NCI-H526 (cell line): ENCODE data around the gene SORT1.
"Not testable (repeated sequence)": the region's sequence is repeated elsewhere in the genome, so short reads cannot be mapped to it uniquely, and the experiment has no call there.

ENCODE experiments used
- DNase-seq, 2 experiments: peaks; one replicate each; lab custom pipeline; 2025; lab: John Stamatoyannopoulos, UW

SORT1 gene

DNA sequence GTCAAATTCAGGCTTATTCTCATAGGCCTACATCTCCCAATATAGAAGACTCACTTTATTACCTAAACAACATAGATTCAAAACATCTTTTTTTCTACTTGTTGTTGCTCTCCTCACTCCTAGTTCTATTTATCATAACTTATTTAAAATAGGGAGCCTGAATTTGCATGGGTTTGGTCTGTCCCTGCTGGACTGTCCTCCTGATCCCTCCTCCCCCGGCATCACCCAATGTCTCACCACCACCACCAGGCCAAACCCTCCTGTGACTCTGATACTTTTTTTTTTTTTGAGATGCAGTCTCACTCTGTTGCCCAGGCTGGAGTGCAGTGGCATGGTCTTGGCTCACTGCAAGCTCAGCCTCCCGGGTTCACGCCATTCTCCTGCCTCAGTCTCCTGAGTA lies 59.1 kb downstream of the SORT1 start:
- no peak for DNase-seq

DNA sequence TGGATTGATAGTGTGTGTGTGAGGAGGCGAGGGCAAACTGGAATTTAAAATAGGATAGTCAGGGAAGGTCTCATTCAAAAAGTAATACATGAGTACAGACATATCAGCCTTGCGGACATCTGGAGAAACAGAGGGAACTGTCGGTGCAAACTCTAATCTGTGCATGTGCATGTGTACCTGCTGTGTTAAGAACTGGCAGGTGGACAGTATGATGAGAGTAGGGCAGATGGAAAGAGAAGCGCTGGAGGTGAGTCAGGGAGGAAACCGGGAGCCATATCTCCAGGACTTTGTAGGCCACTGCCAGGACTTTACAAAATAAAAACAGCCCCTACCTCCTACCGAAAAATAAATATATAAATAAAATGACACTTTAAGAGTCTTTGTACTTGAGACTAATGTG lies 59.6 kb downstream of the SORT1 start:
- DNase-seq, result no peak

DNA sequence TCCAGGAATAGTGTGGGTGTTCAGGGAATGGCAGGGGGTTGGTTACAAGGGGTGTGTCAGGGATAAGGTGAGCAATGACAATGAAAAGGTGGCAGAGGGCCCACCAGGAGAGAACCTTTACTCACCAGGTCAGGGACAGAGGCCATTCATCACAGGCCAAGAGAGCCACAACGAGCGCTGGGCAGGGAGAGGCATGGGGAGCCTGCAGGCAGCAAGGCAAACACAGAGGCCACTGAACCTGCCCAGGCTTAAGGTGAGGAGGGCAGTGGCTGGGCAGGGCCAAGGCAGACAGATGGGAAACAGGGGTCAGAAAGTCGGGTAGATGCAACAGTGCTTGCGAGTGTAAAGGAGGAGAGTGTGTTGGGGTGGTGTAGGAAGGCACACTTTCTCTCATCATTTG lies 62.6 kb downstream of the SORT1 start:
- no peak for DNase-seq

DNA sequence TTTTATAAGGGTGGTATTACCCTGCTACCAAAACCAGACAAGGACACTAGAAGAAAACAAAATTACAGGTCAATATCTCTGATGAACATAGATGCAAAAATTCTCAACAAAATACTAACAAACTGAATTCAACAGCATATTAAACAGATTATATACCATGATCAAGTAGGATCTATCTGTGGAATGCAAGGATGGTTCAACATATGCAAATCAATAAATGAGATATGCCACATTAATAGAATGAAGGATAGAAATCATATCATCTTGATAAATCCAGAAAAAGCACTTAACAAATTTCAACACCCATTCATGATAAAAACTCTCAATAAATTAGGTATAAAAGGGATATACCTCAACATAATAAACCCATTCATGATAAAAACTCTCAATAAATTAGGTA lies 66.6 kb downstream of the SORT1 start:
- DNase-seq, result peak in 1 of 2 experiments; percentile 14

DNA sequence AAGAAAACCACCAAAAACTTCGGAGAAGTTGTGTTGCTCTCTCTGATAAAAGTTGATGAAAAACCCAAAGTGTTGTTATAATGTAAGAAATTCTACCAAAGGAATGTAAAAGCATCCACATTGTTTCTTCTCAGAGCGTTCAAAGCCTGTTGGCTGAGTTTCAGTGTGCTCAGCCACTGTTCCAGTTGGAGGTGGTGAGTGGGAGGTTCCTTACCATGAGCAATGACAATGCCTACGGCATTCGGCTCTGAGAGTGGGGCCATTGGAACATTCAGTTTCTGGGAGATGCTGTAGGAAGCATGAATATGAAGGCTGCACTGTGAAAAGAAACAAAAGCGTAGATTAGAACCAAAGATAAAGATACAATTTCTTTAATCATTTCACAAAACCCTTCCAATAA lies 70.4 kb downstream of the SORT1 start:
- no peak for DNase-seq

DNA sequence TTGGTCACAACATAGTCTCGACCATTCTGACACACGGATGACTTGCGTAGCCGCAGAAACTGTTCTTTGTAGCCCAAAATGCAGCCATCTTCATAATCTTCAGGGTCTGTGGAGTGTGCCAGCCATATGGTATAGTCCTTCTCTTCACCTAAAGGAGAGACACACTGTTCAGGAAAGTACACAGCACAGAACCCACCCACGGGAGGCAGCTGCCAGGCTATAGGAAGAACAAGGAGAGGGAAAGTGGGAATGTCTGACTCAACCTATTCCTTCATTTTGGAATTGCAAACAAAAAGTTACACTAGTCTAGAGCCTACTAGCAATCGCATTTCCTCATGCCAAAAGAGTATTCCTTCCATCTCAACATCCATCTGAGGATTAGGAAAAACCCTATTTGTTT lies 74.7 kb downstream of the SORT1 start:
- DNase-seq, result no peak

DNA sequence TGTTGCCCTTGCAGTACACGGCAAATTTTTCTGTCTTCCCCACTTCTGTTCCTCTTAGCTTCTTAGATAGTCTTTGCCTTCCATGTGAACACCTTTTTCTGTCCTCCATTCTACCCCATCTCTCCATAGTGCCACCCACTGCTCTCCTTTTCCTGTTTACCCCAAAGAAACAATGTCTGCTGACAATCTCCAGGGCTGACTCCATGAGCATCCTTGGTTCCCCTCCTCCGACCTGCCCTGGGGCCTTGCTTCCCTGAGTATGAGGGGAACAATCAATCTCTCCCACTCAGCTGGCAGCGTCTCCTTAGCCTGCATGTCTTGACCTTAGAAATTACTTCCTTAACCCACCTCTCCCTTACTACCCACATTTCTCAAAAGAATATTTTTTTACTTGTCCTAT lies 78.6 kb downstream of the SORT1 start:
- DNase-seq, result no peak

DNA sequence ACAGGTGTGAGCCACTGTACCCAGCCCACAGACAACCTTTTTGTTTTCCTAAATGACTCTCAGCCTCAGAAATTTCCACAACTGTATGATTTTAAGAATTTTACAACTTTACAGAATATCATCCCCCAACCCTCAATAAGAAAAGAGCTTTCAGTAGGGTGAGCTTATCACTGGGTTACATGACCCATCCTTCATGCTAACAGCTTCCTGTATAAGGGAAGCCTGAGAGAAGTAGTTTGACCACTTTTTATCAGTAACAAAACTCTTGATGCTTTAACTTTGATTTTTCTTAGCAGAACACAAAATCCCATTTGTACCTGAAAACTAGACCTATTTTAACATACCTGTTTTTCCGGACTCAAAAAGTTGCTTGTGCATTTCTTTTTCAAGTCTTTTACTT lies 81.2 kb downstream of the SORT1 start:
- no peak for DNase-seq

DNA sequence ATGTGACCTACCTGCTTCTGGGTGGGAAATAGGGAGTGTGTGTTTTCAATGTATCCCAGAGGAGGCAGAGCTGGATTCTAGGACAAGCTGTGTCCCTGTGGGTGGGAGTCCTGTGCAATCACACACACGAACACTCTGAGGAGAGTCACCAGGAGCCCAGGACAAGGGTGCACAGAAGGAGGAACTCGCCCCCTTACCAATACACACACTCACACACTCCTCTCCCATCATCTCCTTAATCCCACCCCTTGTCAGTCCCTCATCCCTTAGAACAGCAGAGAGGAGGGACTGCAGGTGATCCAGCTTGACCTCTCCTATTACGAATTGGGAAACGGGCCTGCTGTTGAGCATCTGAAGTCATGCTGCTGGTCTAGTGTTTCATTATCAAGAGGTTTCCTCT lies 82.4 kb downstream of the SORT1 start:
- no peak for DNase-seq

DNA sequence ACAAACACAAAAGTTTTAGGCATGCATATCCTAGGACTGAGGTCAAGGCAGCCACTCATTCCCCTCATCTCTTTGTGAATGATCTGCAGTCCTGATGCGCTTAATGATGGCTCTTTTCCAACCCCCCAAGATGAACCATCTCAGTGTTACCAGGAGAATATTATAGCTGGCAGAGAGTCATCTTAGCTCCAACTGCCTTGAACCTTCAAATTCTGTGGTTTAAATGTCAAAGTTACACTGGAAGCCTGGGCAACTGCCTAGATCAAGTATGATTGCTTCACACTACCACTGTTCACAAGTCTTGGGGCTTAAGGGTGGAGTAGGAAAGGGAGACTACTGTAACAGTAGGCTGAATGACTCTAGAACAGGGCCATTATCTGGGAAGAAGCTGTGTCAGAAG lies 82.9 kb downstream of the SORT1 start:
- no peak for DNase-seq

DNA sequence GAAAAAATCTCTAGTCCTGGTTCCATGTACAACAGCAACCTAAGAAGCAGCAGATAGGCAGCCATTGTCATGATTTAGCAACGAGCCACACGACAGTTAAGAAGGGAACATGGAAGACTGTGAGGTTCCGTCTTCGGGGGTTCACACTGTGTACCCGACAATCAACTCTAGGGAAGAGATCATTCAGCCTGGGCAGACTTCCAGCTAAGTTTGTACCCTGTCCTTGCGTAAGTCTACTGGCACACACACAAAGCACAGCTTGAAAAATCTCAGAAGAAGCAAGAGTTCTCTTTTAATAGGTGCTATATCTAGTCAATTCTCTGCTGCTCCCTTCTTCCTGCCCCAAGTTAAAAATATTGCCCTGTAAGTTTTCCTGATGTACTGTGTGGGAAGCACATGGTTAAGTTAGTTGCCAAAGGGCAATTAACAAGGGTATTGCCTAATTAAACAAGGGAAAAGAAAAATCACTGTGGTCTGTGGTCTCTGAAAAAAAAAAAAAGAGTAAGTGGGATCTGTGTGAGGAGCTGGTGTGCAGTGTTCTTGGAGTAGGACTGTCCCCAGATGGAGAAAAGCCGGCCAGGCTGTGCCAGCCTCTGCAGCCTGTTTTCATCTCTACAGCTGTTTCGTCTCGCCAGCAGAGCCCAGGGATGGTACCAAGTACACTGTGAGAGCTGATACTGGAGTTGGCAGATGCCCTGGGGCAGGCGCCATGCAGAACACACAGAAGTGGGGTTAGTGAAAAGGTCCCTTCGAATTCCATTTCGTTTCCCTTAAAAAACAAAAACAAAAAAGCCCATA lies 84.5 kb downstream of the SORT1 start:
- DNase-seq, result no peak

DNA sequence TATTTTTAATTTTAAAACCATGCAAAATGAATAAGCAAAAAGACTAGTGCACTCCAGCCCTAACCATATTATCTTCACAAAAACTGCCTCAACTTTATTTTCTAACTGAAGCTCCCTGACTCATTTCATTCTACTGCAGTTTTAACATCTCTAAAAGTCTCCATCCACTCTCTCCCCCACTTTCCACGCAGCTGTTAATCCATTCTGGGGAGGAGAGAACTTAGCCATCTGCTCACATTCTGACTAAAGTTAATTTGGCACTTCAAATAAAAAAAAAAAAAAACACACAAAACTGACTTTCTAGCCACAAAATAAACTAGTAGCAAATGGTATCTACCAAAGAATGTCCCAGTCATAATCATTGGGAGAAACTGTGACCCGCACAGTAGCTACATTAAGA lies 85.5 kb downstream of the SORT1 start:
- DNase-seq, result no peak

DNA sequence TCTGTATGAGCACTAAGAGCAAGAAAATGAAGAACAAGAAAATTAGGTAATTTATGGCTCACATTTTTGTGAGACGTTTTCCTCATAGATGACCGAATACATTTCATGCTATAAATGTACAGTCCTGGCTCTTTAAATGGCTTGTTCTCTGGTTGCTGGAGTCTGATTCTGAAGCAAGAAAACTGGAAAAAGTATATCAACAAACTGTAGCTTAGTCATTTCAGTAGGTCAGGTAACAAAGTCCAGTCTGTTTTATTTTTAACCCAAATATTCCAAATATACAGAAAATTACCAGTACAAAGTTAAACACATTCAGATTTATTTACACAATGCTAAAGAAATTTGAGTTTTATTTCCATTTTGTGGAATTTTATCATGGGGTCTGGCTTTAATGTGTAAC lies 88.4 kb downstream of the SORT1 start:
- no peak for DNase-seq

DNA sequence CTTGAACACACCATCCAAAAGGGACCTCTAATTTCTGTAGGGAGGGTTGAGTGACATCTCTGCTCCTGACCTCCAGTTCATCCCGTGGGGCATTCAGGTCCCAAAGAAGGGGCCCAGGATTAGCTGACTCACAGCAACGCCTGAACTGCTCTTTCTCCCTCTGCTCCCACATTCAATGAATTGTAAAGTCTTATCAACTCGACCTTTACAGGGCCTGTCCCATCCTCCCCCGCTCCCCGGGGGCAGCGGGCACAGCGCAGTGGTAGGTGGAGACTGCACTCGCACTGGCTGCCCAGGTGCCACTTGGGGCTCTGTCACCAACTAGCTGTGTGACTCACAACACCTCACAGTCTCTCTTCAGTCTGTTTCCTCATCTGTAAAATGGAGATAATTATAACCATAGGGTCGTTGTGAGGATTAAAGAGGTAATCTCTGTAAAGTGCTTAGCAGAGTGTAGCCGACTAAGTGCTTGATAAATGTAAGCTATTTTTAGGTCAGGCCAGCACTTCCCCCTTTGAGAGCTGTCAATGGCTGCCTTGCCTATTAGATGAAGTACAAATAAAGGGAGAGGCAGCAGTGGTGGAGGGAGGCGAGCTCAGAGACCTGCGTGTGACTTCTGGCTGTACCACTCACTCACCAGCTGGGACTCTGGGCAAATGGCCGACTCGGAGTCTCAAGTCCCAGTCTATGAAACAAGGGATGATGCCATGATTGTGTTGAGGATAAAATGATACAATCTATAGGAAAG lies 90.3 kb downstream of the SORT1 start:
- no peak for DNase-seq

DNA sequence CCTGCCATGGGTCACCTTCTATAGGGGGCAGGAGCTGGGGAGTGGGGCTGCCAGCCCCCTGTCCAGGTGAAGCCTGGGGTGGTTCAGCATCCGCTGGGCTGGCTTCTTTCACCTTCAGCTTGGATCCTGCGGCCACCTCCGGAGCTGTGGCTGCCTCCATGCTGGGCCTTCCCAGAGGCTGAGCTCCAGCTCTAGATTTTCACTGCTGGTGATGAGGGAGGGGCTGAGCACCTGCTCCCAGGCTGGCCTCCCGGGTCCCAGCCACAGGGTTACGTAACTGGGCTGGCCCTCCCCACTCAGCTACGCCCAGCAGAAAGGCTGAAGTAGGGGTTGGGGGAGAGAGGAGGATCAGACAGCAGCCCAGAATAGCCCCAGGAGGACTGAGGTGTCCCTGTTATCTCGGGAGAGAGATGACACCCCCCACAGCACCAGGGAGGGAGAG lies 90.9 kb downstream of the SORT1 start, which contains the start of gene MYBPHL:
Gene MYBPHL, minus strand, starts transcription at position 180 of the 442 bp plus-strand sequence. Its CDS starts 20 bp downstream, at position 160.
- DNase-seq, result no peak

DNA sequence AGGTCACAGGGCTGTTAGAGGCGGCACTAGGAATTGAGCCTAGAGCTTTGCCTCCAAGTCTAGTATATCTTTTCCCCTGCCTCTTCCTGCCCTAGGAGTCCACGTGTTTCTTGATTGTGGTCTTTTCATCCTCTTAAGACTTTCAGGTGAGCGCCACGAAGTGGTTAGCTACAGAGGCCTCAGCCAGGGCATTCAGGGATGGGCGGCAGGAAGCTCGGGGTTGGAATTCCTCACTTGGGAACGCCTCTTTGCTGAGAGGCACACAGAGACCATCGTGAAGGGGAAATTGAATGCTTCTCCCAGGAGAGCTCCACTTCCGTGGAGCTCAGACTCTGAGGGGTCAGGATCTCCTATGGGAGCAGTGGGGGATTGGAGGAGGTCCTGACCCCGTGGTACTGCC lies 91.7 kb downstream of the SORT1 start:
- not testable (repeated sequence) for DNase-seq

DNA sequence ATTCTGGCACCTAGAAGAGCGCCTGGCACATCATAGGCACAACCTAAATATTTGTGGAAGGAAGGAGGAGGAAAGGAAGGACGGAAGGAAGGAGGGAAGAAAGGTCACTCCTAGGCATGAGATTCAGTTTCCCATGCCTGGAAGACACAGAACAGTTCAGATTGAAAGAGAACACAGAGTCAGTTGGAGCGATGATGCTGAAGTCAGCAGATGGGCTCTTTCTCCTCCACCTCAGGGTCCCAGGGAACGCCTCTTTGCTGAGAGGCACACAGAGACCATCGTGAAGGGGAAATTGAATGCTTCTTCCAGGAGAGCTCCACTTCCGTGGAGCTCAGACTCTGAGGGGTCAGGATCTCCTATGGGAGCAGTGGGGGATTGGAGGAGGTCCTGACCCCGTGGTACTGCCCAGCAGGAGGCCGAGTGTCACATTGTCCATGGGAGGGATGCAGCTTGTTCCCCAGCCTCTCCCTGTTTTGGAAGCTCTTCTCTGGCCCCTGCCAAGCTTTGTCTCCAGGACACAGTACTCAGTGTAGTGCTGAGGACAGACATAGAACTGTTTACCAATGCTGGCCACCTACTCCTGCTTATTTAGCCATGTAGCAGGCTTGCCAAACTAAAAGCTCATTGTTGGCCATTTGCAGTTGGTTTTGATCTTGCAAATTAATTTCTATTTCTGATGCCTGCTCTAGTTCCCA lies 93.3 kb downstream of the SORT1 start:
- no peak for DNase-seq

DNA sequence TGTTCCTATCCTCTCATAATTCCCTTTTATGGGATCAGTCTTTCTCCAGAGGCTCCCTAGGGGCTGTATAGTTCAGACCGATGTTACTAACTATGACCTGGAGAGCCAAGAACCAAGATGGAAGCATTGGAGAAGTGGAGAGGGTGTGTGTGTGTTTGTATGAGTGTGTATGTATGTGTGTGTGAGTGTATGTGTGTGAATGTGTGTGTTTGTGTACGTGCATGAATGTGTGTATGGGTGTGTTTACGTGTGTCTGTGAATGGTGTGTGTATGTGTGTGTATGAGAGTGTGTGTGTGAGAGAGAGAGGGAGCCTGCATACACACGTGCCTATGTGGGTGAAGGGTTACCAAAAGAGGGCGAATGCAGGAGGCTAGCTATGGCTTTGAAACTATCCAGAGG lies 95.8 kb downstream of the SORT1 start:
- no peak for DNase-seq

DNA sequence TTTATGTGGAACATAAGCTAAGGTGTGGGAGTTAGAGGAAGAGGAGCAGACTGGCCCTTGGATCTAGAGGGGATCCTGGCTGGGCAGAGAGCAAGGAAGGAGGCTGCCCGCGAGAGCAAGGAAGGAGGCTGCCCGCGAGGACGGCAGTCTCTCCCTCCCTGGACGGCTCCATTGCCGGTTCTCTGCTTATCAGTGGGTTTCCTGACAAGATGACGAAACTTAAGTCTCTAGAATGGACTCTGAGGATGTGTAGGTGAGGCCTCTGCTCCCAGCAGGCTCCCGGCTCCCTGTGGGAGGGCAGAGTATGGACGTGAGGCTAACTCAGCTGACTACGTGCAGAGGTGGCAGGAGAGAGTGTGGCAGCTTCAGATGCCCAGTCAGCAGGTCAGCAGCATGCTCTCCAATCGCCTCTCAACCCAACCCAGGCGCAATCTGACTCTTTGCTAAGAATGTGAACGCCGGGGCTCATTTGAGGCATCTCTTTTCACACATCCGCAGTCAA lies 97.0 kb downstream of the SORT1 start:
- no peak for DNase-seq

DNA sequence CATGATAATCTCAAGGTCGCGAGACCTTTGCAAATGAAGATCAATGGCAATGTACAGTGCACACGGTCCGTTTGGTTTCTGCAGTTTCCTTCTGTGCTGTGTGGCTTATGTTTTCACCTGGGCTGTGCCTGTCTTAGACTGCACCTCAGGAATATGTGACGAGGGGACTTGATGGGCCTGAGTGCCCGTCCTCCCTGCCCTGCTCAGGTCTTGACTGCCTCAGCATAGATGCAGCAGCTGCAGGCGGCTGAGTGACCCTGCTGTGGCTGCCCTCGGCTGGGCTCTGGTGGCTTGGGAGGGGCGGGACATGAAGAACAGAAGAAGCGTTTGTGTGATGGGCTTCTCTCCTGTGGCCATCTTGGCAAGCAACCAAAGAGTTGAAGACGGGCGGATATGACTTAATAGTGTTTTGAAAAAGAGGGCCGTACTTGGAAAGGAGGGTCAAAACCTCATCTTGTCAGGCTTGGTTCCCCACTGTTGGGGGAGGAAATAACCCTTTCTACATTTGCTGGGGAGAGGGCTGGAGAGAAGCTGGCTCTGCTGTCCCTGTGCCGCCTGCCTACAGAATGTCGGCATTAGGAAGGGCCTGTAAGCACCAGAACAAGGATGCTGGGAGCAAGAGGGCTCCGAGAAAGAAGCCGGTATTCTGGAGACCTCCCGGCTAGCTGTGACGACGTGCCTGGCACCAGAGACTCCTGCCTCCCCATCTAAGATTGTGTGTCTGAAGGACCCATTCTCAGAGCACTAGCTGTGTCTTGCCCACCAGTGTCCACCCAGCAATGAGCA lies 98.0 kb downstream of the SORT1 start:
- no peak for DNase-seq

DNA sequence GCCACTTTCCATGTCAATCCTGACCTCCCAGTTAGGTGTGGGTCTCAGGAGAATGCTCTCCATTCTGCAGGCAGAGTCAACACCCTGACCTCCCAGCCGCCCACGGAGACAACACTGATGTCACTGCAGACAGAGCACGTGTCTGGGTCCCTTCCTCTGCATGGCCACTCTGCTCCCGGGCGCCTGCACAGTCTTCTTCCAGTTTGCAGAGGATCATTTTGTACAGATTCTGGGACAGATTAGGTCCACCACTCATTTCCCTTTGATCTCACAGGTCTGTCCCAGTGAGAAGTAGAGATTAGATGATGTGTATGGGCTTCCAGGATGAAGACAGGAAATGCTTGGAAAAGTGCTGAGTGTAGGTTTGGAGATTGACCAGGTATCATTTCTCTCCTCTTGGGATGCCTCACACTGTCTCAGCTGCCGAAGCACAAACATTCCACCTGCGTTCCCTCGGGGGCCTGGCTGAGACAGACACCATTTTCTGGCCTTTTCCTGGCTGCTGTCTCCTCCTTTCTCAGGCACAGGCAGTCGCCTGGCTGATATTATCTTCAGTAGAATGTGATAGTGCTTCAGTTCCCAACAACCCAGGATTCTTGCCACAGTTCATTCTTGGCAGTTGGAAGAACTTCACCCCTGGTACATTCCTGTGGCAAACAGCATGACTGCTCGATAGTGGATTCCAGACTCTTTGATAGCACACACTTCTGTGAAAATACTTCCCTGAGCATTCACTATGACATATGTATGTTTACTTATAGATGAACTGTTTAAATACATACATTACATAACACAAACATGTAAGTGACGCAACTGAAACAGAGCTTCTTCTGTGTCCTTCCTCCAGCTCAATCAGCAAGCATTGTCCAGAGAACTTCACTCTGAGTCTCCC lies 98.8 kb downstream of the SORT1 start:
- DNase-seq, result no peak
